ENCODE results near the gene ADH4. TPM values are rescaled to one million over a fixed set of nuclear protein-coding genes. Genes with fewer than 3 reads are reported as not detected.
"Not testable (repeated sequence)": the region's sequence is repeated elsewhere in the genome, so short reads cannot be mapped to it uniquely, and the experiment has no call there.

The ADH4 gene
- total RNA-seq, result not detected
- polyA plus RNA-seq (2013, experiment 1 of 2), result not detected
- not detected for polyA plus RNA-seq (2013, experiment 2 of 2)
- 0 to 0.08 (median 0) reads per million in 172 experiments for total RNA-seq

DNA sequence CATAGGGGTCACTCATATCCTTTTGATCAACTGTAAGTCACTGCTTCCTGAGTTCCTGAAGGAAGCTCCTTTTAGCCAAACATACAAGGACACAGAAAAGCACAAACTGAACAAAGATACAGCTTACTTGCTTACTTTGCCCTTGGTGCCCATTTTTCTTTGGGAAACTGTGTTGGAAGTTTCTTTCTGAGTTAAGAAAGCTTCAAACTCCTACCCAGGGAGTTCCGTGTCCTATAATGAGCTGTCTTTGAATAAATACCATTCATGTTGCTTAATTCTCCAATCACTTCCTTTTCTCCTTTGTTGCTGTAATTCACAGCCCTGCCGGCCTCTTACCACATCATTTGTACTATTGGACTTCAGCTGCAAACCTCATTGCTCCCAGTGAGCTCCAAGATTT, at the start of gene ADH4:
Gene ADH4 (minus strand): TSS at position 228 of the 400 bp plus-strand sequence. CDS start 75 bp downstream, at position 153.
- no peak for TF ChIP-seq CTCF (IDR thresholded peaks at IDR 0.05)
- Histone ChIP-seq H3K27me3 (ENCODE audit: control insufficient read depth in 1 of 2, insufficient read depth in 2 of 2, low read length in 2 of 2) (no peaks in the 10 kb centered on the region), H3K4me3 (ENCODE audit: low read length) (no peak within 1 kb of the TSS), H3K9me3 (ENCODE audit: control insufficient read depth in 1 of 2, insufficient read depth in 1 of 2, low read length in 2 of 2) (no peaks in the 10 kb centered on the region), H3K27ac (ENCODE audit: low read depth in 1 of 2, low read length in 2 of 2) (no peak within 1 kb of the TSS), H3K36me3 (ENCODE audit: insufficient read depth, low read length) (no peaks in the 10 kb centered on the region), H3K4me1 (ENCODE audit: insufficient read depth, low read length) (no peaks in the 10 kb centered on the region)
- H3K4me1 Mint-ChIP-seq (ENCODE audit: low read depth), result no peaks in the 10 kb centered on the region
- no peaks in the 10 kb centered on the region for H3K9me3 Mint-ChIP-seq
- H3K36me3 Mint-ChIP-seq (ENCODE audit: low read depth), result no peaks in the 10 kb centered on the region
- no peaks in the 10 kb centered on the region for H3K27me3 Mint-ChIP-seq
- ATAC-seq (ENCODE audit: poor library complexity), result no peak
- ChIA-PET CTCF (no interaction called here), POLR2A (no interaction called here)
- no peak within 1 kb of the TSS for H3K4me3 Mint-ChIP-seq
- H3K27ac Mint-ChIP-seq, result no peak within 1 kb of the TSS
- no peak for DNase-seq
- intact Hi-C loops (cut with DNase I, micrococcal nuclease), result no loop called here

GRCh38 chr4:99190336-99190735, 46.2 kb upstream of the ADH4 start:
- Histone ChIP-seq H3K27me3 (ENCODE audit: control insufficient read depth in 1 of 2, insufficient read depth in 2 of 2, low read length in 2 of 2) (no peaks in the 10 kb centered on the region), H3K27ac (ENCODE audit: low read depth in 1 of 2, low read length in 2 of 2) (no peak overlapping the region), H3K36me3 (ENCODE audit: insufficient read depth, low read length) (no peaks in the 10 kb centered on the region), H3K4me1 (ENCODE audit: insufficient read depth, low read length) (no peaks in the 10 kb centered on the region), H3K9me3 (ENCODE audit: control insufficient read depth in 1 of 2, insufficient read depth in 1 of 2, low read length in 2 of 2) (peaks cover 0 to 8% of the 10 kb centered on the region in 2 experiments), H3K4me3 (ENCODE audit: low read length) (no peak overlapping the region)
- Mint-ChIP-seq H3K27me3 (no peaks in the 10 kb centered on the region), H3K4me3 (no peak overlapping the region), H3K27ac (no peak overlapping the region), H3K9me3 (peaks cover 13% of the 10 kb centered on the region), H3K36me3 (ENCODE audit: low read depth) (peaks cover 17% of the 10 kb centered on the region), H3K4me1 (ENCODE audit: low read depth) (no peaks in the 10 kb centered on the region)
- DNase-seq, result no peak
- ATAC-seq (ENCODE audit: poor library complexity), result no peak
- ChIA-PET POLR2A (no interaction called here), CTCF (no interaction called here)
- no peak for TF ChIP-seq CTCF (IDR thresholded peaks at IDR 0.05)
- intact Hi-C loops (cut with DNase I, micrococcal nuclease), result no loop called here

- H3K4me1 ChIP-seq (ENCODE audit: insufficient read depth, low read length); H3K4me3 Mint-ChIP-seq; H3K9me3 ChIP-seq (ENCODE audit: control insufficient read depth in 1 of 2, insufficient read depth in 1 of 2, low read length in 2 of 2); H3K4me1 Mint-ChIP-seq (ENCODE audit: low read depth); ATAC-seq (ENCODE audit: poor library complexity); H3K27me3 ChIP-seq (ENCODE audit: control insufficient read depth in 1 of 2, insufficient read depth in 2 of 2, low read length in 2 of 2); POLR2A ChIA-PET; H3K27me3 Mint-ChIP-seq; H3K27ac ChIP-seq (ENCODE audit: low read depth in 1 of 2, low read length in 2 of 2); H3K36me3 ChIP-seq (ENCODE audit: insufficient read depth, low read length); H3K27ac Mint-ChIP-seq; CTCF ChIA-PET; intact Hi-C loops (cut with DNase I, micrococcal nuclease); DNase-seq; H3K4me3 ChIP-seq (ENCODE audit: low read length): not testable (repeated sequence)
- H3K36me3 Mint-ChIP-seq (ENCODE audit: low read depth), result peaks cover 17% of the 10 kb centered on the region
- H3K9me3 Mint-ChIP-seq, result peaks cover 17% of the 10 kb centered on the region
Measured at GRCh38 chr4:99189900-99190299, 45.8 kb upstream of the ADH4 start.

DNA sequence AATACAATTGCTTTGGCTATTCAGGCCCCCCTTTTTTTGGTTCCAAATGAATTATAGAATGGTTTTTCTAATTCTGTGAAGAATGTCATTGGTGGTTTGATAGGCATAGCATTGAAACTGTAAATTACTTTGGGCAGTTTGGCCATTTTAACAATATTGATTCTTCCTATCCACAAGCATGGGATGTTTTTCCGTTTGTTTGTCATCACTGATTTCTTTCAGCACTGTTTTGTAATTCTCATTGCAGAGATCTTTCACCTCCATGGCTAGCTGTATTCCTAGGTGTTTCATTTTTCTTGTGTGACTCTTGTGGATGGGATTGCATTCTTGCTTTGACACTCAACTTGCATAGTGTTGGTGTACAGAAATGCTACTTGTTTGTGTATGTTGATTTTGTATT, 41.9 kb upstream of the ADH4 start:
- Mint-ChIP-seq H3K27ac (no peak overlapping the region), H3K4me1 (ENCODE audit: low read depth) (no peaks in the 10 kb centered on the region), H3K4me3 (no peak overlapping the region), H3K9me3 (peaks cover 19% of the 10 kb centered on the region), H3K27me3 (no peaks in the 10 kb centered on the region), H3K36me3 (ENCODE audit: low read depth) (peaks cover 17% of the 10 kb centered on the region)
- H3K27me3 ChIP-seq (ENCODE audit: control insufficient read depth in 1 of 2, insufficient read depth in 2 of 2, low read length in 2 of 2), result no peaks in the 10 kb centered on the region
- ATAC-seq (ENCODE audit: poor library complexity), result no peak
- intact Hi-C loops (cut with DNase I, micrococcal nuclease), result no loop called here
- ChIA-PET CTCF (no interaction called here), POLR2A (no interaction called here)
- H3K4me3 ChIP-seq (ENCODE audit: low read length), result no peak overlapping the region
- TF ChIP-seq CTCF (IDR thresholded peaks at IDR 0.05), result no peak
- H3K4me1 ChIP-seq (ENCODE audit: insufficient read depth, low read length), result no peaks in the 10 kb centered on the region
- H3K27ac ChIP-seq (ENCODE audit: low read depth in 1 of 2, low read length in 2 of 2), result no peak overlapping the region
- H3K9me3 ChIP-seq (ENCODE audit: control insufficient read depth in 1 of 2, insufficient read depth in 1 of 2, low read length in 2 of 2), result peaks cover 0 to 8% of the 10 kb centered on the region in 2 experiments
- H3K36me3 ChIP-seq (ENCODE audit: insufficient read depth, low read length), result no peaks in the 10 kb centered on the region
- DNase-seq, result no peak
